Measurements from ENCODE around the gene TMPRSS3. TPM values are rescaled to one million over a fixed set of nuclear protein-coding genes. Genes with fewer than 3 reads are reported as not detected.
A peak's percentile ranks its signal among the peaks of the same experiment; 100 is the strongest.

Gene TMPRSS3
- total and polyA plus RNA-seq, 2 of the 13 experiments (the other 11 are each of a cell fraction or from before 2014, with no cell fraction given): 2.8 to 16.9 TPM

DNA sequence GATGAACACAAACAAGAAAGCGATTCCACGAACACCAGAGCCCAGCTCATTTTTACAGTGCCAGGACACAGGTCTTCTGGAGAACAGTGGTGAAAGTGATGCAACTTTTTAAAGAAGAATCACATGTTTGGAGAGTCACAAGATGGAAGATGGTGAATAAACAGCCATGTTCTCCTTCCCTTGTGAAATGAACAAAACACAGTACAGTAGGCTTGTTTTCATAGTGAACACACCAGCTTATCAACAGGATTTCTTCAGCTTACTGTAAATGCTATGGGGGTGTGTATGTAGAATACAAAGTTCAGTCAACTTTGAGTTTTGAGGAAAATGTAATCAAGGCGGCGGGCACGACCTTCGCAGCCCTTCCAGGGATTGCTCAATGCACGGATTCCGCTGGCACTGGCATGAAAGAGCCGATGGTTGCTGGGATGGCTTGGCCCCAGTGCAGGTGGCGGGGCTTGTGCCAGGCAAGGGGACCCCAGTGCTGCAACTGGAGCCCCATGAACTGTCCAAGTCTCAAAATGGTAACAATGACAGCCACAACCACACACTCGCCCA, 9.7 kb downstream of the TMPRSS3 start (continued):
- TF ChIP-seq, protein P1, sequence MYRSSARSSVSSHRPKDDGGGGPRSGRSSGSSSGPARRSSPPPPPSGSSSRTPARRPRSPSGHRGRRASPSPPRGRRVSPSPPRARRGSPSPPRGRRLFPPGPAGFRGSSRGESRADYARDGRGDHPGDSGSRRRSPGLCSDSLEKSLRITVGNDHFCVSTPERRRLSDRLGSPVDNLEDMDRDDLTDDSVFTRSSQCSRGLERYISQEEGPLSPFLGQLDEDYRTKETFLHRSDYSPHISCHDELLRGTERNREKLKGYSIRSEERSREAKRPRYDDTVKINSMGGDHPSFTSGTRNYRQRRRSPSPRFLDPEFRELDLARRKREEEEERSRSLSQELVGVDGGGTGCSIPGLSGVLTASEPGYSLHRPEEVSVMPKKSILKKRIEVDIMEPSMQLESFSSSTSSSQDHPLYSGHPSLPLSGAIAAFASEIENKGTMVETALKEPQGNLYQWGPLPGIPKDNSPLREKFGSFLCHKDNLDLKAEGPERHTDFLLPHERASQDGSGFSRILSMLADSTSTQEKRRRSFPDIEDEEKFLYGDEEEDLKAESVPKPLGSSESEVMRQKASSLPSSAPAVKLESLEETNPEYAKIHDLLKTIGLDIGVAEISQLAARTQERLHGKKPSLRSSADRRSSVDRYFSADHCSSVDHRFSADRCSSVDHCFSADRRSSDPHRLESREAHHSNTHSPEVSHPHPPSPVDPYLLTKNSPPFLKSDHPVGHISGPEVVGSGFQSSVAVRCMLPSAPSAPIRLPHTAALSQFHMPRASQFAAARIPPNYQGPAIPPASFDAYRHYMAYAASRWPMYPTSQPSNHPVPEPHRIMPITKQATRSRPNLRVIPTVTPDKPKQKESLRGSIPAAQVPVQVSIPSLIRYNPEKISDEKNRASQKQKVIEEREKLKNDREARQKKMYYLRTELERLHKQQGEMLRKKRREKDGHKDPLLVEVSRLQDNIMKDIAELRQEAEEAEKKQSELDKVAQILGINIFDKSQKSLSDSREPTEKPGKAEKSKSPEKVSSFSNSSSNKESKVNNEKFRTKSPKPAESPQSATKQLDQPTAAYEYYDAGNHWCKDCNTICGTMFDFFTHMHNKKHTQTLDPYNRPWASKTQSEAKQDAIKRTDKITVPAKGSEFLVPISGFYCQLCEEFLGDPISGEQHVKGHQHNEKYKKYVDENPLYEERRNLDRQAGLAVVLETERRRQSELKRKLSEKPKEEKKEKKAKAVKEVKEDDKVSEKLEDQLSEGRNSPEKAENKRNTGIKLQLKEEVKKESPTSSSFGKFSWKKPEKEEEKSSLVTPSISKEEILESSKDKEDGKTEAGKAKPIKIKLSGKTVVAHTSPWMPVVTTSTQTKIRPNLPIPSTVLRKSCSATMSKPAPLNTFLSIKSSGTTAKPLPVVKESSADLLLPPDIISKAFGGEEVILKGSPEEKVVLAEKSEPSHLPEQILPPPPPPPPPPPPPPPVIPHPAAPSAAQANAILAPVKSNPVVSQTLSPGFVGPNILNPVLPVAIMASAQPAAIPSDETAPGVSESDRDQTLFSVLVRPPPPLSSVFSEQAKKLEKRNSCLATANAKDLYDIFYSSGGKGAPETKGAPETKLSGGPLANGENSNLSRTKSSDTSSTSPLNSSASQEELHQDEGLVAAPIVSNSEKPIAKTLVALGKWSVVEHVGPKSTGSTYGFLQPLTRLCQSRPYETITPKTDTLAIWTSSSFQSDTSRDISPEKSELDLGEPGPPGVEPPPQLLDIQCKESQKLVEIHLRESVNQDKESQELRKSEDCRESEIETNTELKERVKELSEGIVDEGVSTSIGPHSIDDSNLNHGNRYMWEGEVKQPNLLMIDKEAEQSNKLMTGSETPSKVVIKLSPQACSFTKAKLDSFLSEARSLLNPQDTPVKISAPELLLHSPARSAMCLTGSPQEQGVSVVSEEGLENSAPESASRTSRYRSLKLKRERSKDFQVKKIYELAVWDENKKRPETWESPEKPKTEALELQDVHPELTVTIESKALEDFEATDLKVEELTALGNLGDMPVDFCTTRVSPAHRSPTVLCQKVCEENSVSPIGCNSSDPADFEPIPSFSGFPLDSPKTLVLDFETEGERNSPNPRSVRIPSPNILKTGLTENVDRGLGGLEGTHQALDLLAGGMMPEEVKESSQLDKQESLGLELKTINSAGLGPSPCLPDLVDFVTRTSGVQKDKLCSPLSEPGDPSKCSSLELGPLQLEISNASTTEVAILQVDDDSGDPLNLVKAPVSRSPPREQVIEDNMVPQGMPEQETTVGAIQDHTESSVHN (CRISPR knock-in tag; IDR thresholded peaks at IDR 0.05): no peak
- TF ChIP-seq SRSF1 (optimal IDR thresholded peaks at IDR 0.05; ENCODE audit: low read depth, low read length) (no peak), ZNF143 (CRISPR knock-in tag; IDR thresholded peaks at IDR 0.05) (peak; percentile 40; the same call in 1 of the 2 replicates), PAWR (CRISPR knock-in tag; IDR thresholded peaks at IDR 0.05; ENCODE audit: borderline replicate concordance) (0 out of 2 replicates have a peak, but pooled peaks have one; percentile 37), ZNF7 (CRISPR knock-in tag; IDR thresholded peaks at IDR 0.05) (peak; percentile 31; the same call in 1 of the 2 replicates), HNRNPH1 (optimal IDR thresholded peaks at IDR 0.05; ENCODE audit: low read depth, low read length) (no peak), CEBPG (CRISPR knock-in tag; IDR thresholded peaks at IDR 0.05) (peak; percentile 94), ZNF563 (CRISPR knock-in tag; IDR thresholded peaks at IDR 0.05) (no peak), SMARCE1 (IDR thresholded peaks at IDR 0.05; ENCODE audit: borderline replicate concordance) (no peak)
- TF ChIP-seq, protein P2, sequence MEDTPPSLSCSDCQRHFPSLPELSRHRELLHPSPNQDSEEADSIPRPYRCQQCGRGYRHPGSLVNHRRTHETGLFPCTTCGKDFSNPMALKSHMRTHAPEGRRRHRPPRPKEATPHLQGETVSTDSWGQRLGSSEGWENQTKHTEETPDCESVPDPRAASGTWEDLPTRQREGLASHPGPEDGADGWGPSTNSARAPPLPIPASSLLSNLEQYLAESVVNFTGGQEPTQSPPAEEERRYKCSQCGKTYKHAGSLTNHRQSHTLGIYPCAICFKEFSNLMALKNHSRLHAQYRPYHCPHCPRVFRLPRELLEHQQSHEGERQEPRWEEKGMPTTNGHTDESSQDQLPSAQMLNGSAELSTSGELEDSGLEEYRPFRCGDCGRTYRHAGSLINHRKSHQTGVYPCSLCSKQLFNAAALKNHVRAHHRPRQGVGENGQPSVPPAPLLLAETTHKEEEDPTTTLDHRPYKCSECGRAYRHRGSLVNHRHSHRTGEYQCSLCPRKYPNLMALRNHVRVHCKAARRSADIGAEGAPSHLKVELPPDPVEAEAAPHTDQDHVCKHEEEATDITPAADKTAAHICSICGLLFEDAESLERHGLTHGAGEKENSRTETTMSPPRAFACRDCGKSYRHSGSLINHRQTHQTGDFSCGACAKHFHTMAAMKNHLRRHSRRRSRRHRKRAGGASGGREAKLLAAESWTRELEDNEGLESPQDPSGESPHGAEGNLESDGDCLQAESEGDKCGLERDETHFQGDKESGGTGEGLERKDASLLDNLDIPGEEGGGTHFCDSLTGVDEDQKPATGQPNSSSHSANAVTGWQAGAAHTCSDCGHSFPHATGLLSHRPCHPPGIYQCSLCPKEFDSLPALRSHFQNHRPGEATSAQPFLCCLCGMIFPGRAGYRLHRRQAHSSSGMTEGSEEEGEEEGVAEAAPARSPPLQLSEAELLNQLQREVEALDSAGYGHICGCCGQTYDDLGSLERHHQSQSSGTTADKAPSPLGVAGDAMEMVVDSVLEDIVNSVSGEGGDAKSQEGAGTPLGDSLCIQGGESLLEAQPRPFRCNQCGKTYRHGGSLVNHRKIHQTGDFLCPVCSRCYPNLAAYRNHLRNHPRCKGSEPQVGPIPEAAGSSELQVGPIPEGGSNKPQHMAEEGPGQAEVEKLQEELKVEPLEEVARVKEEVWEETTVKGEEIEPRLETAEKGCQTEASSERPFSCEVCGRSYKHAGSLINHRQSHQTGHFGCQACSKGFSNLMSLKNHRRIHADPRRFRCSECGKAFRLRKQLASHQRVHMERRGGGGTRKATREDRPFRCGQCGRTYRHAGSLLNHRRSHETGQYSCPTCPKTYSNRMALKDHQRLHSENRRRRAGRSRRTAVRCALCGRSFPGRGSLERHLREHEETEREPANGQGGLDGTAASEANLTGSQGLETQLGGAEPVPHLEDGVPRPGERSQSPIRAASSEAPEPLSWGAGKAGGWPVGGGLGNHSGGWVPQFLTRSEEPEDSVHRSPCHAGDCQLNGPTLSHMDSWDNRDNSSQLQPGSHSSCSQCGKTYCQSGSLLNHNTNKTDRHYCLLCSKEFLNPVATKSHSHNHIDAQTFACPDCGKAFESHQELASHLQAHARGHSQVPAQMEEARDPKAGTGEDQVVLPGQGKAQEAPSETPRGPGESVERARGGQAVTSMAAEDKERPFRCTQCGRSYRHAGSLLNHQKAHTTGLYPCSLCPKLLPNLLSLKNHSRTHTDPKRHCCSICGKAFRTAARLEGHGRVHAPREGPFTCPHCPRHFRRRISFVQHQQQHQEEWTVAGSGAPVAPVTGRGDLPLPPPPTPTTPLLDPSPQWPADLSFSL (CRISPR knock-in tag; IDR thresholded peaks at IDR 0.05): no peak; the same call in 1 of the 2 replicates
- TF ChIP-seq, protein P3, sequence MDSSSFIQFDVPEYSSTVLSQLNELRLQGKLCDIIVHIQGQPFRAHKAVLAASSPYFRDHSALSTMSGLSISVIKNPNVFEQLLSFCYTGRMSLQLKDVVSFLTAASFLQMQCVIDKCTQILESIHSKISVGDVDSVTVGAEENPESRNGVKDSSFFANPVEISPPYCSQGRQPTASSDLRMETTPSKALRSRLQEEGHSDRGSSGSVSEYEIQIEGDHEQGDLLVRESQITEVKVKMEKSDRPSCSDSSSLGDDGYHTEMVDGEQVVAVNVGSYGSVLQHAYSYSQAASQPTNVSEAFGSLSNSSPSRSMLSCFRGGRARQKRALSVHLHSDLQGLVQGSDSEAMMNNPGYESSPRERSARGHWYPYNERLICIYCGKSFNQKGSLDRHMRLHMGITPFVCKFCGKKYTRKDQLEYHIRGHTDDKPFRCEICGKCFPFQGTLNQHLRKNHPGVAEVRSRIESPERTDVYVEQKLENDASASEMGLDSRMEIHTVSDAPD (CRISPR knock-in tag; IDR thresholded peaks at IDR 0.05): peak; percentile 90; the same call in 1 of the 2 replicates
- TF ChIP-seq, protein P4, sequence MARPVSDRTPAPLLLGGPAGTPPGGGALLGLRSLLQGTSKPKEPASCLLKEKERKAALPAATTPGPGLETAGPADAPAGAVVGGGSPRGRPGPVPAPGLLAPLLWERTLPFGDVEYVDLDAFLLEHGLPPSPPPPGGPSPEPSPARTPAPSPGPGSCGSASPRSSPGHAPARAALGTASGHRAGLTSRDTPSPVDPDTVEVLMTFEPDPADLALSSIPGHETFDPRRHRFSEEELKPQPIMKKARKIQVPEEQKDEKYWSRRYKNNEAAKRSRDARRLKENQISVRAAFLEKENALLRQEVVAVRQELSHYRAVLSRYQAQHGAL (CRISPR knock-in tag; IDR thresholded peaks at IDR 0.05; ENCODE audit: not compliant biosample characterization): no peak

Data from HepG2 (cell line).